Esophagus squamous epithelium (tissue), 5 donors: ENCODE results near the gene SLC38A8. TPM values are rescaled to one million over a fixed set of nuclear protein-coding genes. Genes with fewer than 3 reads are reported as not detected.

Experiments
- DNase-seq: peaks from one replicate; lab custom pipeline; 2025; lab: John Stamatoyannopoulos, UW
- H3K27ac ChIP-seq, 4 donors: fragments of 200-600 bp; sonication (generic); one replicate each; pipeline ENCODE4 v1.5.1; 2016 to 2019; ENCODE audit warnings: mild to moderate bottlenecking in 1 of 4
- H3K27me3 ChIP-seq, 4 donors: fragments of 200-600 bp; sonication (generic); 1 replicate in 3 of 4; 2 replicates in 1 of 4; pipeline versions ENCODE4 v1.5.1 to v1.6.0; 2017 to 2021; ENCODE audit warnings: antibody characterized with exemption in 1 of 4
- H3K36me3 ChIP-seq, 3 donors: fragments of 200-600 bp; sonication (generic); one replicate each; pipeline ENCODE4 v1.5.1; 2016 to 2019
- H3K4me1 ChIP-seq, 3 donors: fragments of 200-600 bp; sonication (generic); one replicate each; pipeline ENCODE4 v1.5.1; 2017 to 2019
- H3K4me3 ChIP-seq, 4 donors: fragments of 200-600 bp; sonication (generic); 1 replicate in 3 of 4; 2 replicates in 1 of 4; pipeline ENCODE4 v1.5.1; 2016 to 2019; ENCODE audit warnings: mild to moderate bottlenecking in 2 of 4, moderate library complexity in 1 of 4
- H3K9me3 ChIP-seq, 3 donors: fragments of 200-600 bp; sonication (generic); one replicate each; pipeline ENCODE4 v1.5.1; 2016 to 2019
- POLR2A ChIP-seq, 4 donors: fragments of 450-650 bp; IDR thresholded peaks; one replicate each; pipeline ENCODE4 v1.6.1; 2017; ENCODE audit warnings: antibody characterized with exemption in 4 of 4, mild to moderate bottlenecking in 4 of 4, moderate library complexity in 3 of 4
- WGBS, 2 donors: methylation state at CpG; one replicate each; pipeline ENCODE4 v1.1.5; 2018; 5-methylcytosine and 5-hydroxymethylcytosine counted together
- intact Hi-C: fragments of 100-400 bp; cut with DNase I; formaldehyde crosslinking; loops from one replicate; pipeline ENCODE4 v1.15.0; 2022
- total RNA-seq, 4 donors: library from RNA; depleted of rRNA; stranded (reverse); fragments of >200 nt; gene quantifications; one replicate each; pipeline ENCODE4 v1.1.0, GENCODE V29; 2016
- TF ChIP-seq, protein P1 (sequence below), 6 experiments: fragments of 450-650 bp in 4 of 6; fragments of 200-600 bp in 2 of 6; sonication (generic) in 2 of 6; IDR thresholded peaks; one replicate each; pipeline ENCODE4 v1.5.1; 2016 to 2019; ENCODE audit warnings: antibody characterized with exemption in 6 of 6, mild to moderate bottlenecking in 4 of 6, moderate library complexity in 4 of 6
- donor health status: DM: yes; HTN: yes; CAD: no.

SLC38A8 gene
- total RNA-seq, 4 donors from 2014 or later, result not detected

DNA sequence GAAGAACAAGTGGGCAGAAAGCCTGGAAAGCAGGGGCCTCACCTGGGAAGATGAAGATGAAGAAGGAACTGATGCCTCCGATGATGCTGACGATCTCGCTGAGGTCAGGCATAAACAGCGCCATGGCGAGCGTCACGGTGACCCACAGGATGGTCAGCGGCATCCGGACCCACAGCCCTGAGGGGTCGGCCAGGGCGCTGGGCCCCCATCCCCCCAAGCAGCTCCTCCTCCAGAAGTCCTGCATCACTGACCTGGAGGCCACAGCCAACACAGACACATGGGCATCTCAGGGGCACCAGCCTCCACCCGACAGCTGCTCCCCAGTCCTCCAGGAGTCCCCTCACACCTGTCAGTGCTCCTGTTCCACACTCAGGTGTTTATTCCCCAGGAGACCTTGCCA lies 26.1 kb downstream of the SLC38A8 start:
- Histone ChIP-seq H3K27me3 (peaks cover 0 to 6% (median 0%) of the 10 kb centered on the region in 4 donors), H3K4me1 (peaks cover 0 to 6% (median 0%) of the 10 kb centered on the region in 3 donors), H3K27ac (no peak overlapping the region), H3K9me3 (peaks cover 0 to 12% (median 7%) of the 10 kb centered on the region in 3 donors), H3K4me3 (no peak overlapping the region), H3K36me3 (no peaks in the 10 kb centered on the region)
- DNase-seq, result no peak
- intact Hi-C loops, result no loop called here
- 92 to 93% methylated on average over 11 to 12 of the region's 12 CpGs for WGBS, 2 donors
- TF ChIP-seq, protein P1, sequence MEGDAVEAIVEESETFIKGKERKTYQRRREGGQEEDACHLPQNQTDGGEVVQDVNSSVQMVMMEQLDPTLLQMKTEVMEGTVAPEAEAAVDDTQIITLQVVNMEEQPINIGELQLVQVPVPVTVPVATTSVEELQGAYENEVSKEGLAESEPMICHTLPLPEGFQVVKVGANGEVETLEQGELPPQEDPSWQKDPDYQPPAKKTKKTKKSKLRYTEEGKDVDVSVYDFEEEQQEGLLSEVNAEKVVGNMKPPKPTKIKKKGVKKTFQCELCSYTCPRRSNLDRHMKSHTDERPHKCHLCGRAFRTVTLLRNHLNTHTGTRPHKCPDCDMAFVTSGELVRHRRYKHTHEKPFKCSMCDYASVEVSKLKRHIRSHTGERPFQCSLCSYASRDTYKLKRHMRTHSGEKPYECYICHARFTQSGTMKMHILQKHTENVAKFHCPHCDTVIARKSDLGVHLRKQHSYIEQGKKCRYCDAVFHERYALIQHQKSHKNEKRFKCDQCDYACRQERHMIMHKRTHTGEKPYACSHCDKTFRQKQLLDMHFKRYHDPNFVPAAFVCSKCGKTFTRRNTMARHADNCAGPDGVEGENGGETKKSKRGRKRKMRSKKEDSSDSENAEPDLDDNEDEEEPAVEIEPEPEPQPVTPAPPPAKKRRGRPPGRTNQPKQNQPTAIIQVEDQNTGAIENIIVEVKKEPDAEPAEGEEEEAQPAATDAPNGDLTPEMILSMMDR (IDR thresholded peaks at IDR 0.05), result no peak

DNA sequence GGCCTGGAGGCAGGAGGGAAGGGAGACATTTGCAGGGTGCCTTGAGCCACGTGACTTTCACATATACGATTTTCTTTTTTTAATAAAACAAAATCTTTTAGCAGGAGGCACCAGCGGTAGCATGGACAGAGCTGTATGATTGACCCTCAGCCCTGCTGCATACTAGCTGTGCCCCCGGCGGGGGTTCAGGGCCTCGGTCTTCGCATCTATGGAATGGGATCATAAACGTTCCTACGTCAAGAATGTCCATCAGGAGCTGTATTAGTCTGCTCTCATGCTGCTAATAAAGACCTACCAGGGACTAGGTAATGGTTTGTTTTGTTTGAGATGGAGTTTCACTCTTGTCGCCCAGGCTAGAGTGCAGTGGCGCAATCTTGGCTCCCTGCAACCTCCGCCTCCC lies 27.2 kb downstream of the SLC38A8 start:
- DNase-seq, result no peak
- Histone ChIP-seq H3K9me3 (peaks cover 0 to under 1% (median 0%) of the 10 kb centered on the region in 3 donors), H3K4me1 (peaks cover 0 to 6% (median 0%) of the 10 kb centered on the region in 3 donors), H3K36me3 (no peaks in the 10 kb centered on the region), H3K4me3 (no peak overlapping the region), H3K27ac (no peak overlapping the region), H3K27me3 (peaks cover 0 to under 1% (median 0%) of the 10 kb centered on the region in 4 donors)
- intact Hi-C loops, result no loop called here
- TF ChIP-seq, protein P1 (IDR thresholded peaks at IDR 0.05), result no peak
- TF ChIP-seq POLR2A (IDR thresholded peaks at IDR 0.05), result no peak
- 81 to 88% methylated on average over 11 to 12 of the region's 12 CpGs for WGBS, 2 donors

- intact Hi-C loops, result no loop called here
- WGBS, 2 donors, result 53 to 73% methylated on average over 6 to 13 of the region's 14 CpGs
- TF ChIP-seq, protein P1 (IDR thresholded peaks at IDR 0.05), result no peak
- no peak for TF ChIP-seq POLR2A (IDR thresholded peaks at IDR 0.05)
- Histone ChIP-seq H3K4me1 (peaks cover 0 to 6% (median 0%) of the 10 kb centered on the region in 3 donors), H3K27ac (no peak overlapping the region), H3K4me3 (no peak overlapping the region), H3K9me3 (no peaks in the 10 kb centered on the region), H3K36me3 (no peaks in the 10 kb centered on the region), H3K27me3 (no peaks in the 10 kb centered on the region)
- no peak for DNase-seq
Measured at GRCh38 chr16:84014570-84015327, 27.8 kb downstream of the SLC38A8 start.

DNA sequence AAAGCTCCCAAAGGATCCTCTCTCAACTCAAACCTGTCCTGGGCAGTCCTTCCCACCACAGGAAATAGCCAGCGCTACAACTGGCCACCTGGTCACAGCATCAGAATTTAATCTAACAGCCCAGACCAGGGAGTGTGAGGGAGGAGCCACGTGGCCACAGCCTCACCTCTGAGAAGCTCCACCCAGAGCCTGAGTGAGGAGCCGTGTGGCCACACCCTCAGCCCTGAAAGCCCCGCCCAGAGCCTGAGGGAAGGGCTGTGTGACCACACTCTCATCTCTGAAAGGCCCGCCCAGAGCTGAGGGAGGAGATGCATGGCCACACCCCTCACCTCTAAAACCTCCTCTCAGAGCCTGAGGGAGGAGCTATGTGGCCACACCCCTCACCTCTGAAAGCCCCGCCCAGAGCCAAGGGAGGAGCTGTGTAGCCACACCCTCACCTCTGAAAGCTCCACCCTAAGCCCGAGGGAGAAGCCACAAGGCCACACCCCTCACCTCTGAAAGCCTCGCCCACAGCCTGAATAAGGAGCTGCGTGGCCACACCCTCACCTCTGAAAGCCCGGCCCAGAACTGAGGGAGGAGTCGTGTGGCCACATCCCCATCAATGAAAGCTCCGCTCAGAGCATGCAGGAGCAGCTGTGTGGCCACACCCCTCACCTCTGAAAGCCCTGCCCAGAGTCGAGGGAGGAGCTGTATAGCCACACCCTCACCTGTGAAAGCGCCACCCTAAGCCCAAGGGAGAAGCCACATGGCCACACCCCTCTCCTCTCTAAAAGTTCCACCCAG lies 28.6 kb downstream of the SLC38A8 start:
- Histone ChIP-seq H3K27me3 (peaks cover 0 to 5% (median 0%) of the 10 kb centered on the region in 4 donors), H3K36me3 (no peaks in the 10 kb centered on the region), H3K4me3 (no peak overlapping the region), H3K4me1 (peaks cover 0 to 6% (median 0%) of the 10 kb centered on the region in 3 donors), H3K9me3 (no peaks in the 10 kb centered on the region), H3K27ac (peak overlapping the region in 1 of 4 donors; percentile 9)
- intact Hi-C loops, result no loop called here
- no peak for DNase-seq
- WGBS, 2 donors, result 0% methylated on average over 1 of the region's 14 CpGs; no CpG with 5 or more reads in 1 of the 2 donors
- TF ChIP-seq, protein P1 (IDR thresholded peaks at IDR 0.05), result no peak

DNA sequence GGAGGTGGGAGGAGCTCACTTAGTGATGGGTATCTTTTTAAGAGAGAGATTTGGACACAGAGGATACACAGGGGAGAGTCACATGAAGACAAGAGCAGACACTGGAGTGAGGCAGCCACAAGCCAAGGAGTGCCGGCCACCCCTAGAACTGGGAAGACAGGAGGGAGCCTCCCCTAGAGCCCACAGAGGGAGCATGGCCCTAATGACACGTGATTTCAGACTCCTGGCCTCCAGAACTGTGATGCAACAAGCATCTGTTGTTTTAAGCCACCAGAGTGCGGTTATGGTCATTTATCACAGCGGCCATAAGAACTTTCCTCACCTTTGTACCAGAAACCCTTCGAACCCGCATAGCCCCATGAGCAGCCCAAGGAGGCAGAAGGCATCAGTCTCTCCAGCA lies 33.3 kb downstream of the SLC38A8 start:
- no peak overlapping the region for H3K27ac ChIP-seq
- H3K27me3 ChIP-seq, result peaks cover 0 to 41% (median 0%) of the 10 kb centered on the region in 4 donors
- H3K36me3 ChIP-seq, result no peaks in the 10 kb centered on the region
- intact Hi-C loops, result no loop called here
- H3K9me3 ChIP-seq, result no peaks in the 10 kb centered on the region
- TF ChIP-seq, protein P1 (IDR thresholded peaks at IDR 0.05), result no peak
- no peak for TF ChIP-seq POLR2A (IDR thresholded peaks at IDR 0.05)
- WGBS, 2 donors, result 75 to 86% methylated on average over 4 to 6 of the region's 6 CpGs
- DNase-seq, result no peak
- no peak overlapping the region for H3K4me3 ChIP-seq
- peaks cover 0 to 5% (median 0%) of the 10 kb centered on the region in 3 donors for H3K4me1 ChIP-seq
